ENCODE data around the gene MSTO1.
"Not testable (repeated sequence)": the region's sequence is repeated elsewhere in the genome, so short reads cannot be mapped to it uniquely, and the experiment has no call there.

The MSTO1 gene

DNA sequence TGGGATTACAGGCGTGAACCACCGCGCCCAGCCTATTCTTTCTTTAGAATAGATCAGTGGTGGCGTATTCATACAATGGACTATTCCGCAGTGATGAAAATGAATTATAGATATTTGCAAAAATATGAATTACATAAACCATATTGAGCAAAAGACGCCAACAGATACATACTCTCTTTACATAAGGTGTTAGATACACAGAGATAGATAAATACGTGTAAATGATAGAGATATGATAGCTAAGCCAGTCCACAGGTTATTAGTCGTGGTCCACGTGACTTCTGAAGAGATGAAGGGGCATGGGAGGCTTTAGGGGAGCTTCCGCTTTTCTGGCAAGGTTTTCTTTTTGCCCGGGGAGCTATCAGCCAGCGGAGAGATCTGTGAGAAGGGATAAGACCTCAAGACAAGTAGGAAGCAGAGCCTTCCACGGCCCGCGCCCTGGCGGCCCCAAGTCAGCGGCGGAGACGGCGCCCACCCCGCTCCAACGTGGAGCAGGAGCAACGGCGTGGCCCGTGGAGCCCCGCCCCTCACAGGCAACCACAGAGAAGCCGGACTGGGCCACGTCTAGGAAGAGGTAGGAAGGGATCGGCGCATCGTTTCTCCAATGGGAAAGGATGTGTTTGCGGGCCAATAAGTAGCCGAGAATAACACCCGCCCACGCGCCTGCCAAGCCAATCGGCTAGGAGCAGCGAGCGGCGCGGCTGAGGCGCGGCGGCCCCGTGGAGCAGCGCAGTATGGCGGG is at the start of gene MSTO1:
TSS of gene MSTO1 (plus strand) at position 704 of the 742 bp plus-strand sequence. CDS start at position 735, 31 bp downstream.
- peak; percentile 100 for DNase-seq

DNA sequence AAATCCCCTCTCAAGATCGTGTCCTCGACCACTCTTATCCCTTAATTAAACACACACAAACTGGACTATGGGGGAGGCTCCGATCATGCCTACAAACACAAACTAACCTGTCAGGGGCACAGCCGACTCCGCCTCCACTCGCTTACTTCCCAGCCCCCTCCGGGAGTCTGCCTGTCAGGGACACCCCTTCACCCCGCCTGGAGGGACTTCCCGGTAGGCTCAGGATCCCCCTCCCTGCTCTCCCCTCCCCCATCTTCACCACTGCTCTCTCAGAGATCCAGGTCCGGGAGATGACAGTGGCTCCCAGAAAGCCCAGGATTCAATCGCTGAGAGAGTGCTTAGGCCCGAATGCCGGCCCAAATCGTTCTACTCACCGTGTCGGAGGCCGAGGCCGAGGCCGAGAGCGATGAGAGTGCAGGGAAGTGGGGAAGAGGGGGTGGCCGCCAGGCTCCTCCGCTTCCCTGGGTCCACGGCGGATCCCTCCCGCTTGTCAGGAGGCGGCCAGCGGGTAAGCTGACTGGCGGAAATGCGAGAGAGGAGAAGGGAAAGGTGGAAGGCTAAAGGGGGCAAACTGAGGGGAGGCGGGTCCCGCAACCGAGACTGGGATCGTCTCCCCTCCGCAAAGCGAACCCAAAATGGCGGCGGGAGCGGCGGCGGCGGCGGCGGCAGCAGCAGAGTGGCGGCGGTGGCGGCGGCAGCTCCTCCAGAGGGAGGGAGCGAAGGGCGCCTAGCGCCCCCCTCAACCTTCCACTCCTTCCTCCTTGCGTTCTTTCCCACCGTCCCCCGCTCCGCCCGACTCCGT is 48.0 kb upstream of the MSTO1 start:
- not testable (repeated sequence) for DNase-seq

GRCh38 chr1:155562581-155563376 is 47.2 kb upstream of the MSTO1 start, which contains the start of gene ASH1L:
Gene ASH1L (minus strand): TSS chr1:155562803. CDS start chr1:155521519, 41,284 bp downstream.
- peak; percentile 96 for DNase-seq

DNA sequence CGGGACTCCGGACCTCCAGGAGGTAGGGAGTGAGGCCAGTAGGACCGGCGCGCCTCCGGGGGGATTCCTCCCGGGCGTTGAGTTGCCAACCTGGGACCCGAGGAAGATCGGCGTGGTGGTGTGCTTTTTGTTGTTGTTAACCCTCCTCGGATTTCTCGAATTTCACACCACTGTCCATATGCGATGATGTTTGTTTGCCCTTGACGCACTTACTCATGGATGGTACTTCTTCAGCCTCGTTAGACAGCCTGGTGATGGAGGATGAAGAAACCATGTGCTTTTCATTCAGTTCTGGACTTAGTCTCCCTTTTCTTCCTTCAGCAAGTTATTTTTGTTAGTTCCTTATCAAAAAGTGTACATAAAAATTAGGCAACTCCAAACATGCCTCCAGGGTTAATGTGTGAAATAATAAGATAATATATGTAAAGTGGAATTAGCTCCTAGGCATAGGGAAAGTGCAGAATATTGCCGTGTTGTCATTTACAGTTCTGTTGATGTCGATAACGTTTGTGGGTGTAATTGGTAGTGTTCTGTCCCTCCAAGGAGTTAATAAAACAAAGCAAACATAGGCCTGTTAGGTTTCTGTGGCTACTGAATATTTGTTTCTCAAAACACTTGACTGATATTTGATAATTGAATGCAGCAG is 46.5 kb upstream of the MSTO1 start:
- DNase-seq: not testable (repeated sequence)

GRCh38 chr1:155569988-155570592 is 39.9 kb upstream of the MSTO1 start:
- DNase-seq: no peak

GRCh38 chr1:155570593-155570990 is 39.4 kb upstream of the MSTO1 start:
- no peak for DNase-seq

- no peak for DNase-seq
Measured at GRCh38 chr1:155574077-155574476, 35.9 kb upstream of the MSTO1 start.

DNA sequence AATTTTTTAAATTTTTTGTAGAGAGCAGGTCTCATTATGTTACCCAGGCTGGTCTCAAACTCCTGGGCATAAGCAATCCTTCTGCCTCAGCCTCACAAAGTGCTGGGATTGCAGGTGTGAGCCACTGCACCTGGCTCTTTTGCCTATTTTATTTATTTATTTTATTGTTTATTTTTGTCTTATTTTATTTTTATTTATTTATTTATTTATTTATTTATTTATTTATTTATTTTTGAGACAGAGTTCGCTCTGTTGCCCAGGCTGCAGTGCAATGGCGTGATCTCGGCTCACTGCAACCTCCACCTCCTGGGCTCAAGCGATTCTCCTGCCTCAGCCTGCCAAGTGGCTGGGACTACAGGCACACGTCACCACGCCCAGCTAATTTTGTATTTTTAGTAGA is 34.4 kb upstream of the MSTO1 start:
- not testable (repeated sequence) for DNase-seq

- DNase-seq: not testable (repeated sequence)
Measured at GRCh38 chr1:155583846-155584245, 26.2 kb upstream of the MSTO1 start.

DNA sequence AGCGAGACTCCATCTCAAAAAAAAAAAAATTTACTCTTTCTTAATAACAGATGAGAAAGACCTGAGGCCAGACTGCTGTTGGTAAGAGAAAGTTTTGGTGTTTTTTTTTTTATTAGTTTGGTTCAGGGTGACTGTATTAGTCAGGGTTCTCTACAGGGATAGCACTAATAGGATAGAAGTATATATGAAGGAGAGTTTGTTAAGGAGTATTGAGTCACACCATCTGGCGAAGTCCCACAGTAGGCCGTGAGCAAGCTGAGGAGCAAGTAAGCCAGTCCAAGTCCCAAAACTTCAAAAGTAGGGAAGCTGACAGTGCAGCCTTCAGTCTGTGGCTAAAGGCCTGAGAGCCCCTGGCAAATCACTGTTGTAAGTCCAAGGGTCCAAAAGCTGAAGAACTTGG is 20.7 kb upstream of the MSTO1 start:
- DNase-seq: not testable (repeated sequence)

DNA sequence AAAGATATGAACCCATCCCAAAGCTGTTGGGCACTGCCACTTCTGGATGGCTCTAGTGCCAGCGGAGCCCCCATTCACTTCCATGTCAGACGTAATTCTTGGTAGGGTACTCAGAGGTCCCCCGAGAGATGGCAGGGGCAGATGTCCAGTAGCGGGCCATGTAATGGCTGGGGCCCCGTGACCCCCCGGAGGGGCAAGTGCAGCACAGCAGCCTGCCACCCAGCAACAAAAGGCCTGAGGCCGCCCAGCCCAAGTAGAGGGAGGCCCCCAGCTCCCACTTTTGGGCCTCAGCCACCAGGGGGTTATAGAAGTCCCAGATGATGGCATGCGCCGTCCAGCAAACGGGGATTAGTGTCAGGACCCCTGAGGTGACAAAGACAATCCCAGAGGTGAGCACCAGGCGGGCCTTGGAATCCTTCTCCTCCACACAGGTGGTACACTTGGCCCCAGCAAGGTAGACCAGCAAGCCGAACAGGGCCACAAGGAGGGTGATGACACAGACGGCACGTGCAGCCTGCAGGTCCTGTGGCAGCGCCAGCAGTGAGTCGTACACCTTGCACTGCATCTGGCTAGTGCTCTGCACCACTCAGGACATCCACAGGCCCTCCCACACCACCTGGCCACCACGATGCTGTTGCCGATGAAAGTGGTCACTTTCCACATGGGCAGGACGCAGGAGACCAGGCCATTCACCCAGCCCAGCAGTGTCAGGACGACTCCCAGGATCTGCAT is 19.3 kb upstream of the MSTO1 start:
- DNase-seq: not testable (repeated sequence)

- peak; percentile 84 for DNase-seq
Measured at GRCh38 chr1:155591770-155592169, 18.2 kb upstream of the MSTO1 start.

- DNase-seq: peak; percentile 63
Measured at GRCh38 chr1:155595877-155596474, 14.0 kb upstream of the MSTO1 start.

DNA sequence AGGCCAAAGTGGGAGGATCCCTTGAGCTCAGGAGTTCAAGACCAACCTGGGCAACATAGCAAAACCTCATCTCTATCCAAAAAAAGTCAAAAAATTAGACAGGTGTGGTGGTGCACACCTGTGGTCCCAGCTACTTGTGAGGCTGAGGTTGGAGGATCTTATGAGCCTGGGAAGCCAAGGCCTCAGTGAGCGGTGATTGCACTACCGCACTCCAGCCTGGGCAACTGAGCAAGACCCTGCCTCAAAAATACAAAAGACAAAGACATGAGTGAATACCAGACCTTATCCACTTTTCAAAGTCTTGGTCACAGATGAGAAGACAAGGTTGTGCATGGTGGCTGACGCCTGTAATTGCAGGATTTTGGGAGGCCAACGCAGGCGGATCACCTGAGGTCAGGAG is 13.2 kb upstream of the MSTO1 start:
- no peak for DNase-seq

DNA sequence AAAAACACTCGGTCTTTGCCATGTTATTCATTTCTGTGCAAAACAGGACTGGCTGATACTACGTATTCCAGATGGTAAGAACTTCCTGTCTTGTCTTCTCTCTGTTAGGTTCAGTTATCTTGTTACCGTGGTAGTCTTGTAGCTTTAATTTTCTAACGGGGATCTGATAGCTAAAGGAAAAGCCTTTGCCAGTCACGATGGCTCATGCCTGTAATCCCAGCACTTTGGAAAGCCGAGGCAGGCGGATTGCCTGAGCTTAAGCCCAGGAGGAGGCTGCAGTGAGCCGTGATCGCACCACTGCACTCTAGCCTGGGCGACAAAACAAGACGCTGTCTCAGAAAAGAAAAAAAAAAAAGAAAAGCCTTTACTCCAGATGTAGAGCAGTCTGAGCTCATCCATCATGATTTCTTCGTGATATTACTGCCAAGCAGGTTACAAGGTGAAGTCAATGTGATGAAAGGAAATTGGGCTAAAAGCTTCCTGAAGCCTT is 11.1 kb upstream of the MSTO1 start:
- DNase-seq: no peak

DNA sequence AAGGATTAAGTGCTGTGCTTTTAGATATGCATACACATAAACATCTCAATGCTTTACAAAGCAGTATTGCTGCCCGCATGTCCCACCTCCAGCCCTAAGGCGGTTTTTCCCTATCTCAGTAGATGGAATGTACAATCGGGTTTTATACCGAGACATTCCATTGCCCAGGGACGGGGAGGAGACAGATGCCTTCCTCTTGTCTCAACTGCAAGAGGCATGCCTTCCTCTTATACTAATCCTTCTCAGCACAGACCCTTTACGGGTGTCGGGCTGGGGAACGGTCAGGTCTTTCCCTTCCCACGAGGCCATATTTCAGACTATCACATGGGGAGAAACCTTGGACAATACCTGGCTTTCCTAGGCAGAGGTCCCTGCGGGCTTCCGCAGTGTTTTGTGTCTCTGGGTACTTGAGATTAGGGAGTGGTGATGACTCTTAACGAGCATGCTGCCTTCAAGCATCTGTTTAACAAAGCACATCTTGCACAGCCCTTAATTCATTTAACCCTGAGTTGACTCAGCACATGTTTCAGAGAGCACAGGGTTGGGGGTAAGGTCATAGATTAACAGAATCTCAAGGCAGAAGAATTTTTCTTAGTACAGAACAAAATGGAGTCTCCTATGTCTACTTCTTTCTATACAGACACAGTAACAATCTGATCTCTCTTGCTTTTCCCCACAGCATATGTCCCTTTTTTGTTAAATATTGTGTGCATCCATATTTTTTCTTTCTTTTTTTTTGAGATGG is 10.0 kb upstream of the MSTO1 start:
- not testable (repeated sequence) for DNase-seq

DNA sequence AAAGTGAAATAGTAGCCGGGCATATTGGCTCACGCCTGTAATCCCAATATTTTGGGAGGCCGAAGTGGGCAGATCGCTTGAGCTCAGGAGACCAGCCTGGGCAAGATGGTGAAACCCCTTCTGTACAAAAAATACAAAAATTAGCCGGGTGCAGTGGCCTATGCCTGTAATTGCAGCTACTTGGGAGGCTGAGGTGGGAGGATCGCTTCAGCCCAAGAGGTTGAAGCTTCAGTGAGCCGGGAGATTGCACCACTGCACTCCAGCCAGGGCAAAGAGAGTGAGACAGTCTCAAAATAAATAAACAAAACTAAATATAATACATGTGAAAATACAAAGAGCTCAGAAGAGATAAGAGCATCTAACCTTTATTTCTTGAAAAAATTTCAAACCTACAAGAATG is 2.3 kb upstream of the MSTO1 start:
- no peak for DNase-seq

DNA sequence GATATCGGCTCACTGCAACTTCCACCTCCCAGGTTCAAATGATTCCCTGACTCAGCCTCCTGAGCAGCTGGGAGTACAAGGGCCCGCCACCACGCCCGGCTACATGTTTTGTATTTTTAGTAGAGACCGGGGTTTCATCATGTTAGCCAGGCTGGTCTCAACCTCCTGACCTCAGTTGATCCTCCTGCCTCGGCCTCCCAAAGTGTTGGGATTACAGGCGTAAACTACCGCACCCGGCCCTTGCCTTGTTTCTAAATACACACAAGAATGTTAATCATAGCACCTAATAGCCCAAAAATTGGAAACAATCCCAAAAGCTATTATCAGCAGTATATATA is 1.2 kb upstream of the MSTO1 start:
- no peak for DNase-seq

DNA sequence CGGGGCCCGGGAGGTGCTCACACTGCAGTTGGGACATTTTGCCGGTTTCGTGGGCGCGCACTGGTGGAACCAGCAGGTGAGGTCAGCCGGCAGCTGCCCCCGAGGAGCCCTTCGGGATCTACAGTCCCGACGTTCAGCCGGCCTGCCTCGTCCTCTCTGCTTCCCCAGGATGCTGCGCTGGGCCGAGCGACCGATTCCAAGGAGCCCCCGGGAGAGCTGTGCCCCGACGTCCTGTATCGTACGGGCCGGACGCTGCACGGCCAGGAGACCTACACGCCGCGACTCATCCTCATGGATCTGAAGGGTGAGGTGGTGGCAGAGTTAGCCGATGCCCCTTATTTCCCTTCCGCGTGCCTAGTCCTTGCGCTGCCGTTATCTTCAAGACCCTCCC is 234 bp downstream of the MSTO1 start:
- not testable (repeated sequence) for DNase-seq

DNA sequence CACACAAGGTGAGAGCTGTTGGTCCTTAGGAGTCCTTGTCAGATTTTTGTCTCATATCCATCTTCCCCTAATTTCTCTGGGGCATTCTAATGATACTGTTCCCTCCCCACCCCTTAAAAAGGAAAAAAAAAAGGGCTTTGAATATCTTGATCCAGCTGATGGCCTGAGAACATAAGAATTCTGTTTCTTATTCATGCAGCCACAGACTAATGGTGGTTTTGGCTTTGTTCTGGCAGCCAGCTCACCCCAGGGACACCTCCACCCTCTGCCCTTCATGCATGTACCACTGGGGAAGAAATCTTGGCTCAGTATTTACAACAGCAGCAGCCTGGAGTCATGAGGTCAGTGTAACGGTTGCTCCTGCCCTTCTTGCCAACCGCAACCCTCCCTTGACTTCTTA is 3.2 kb downstream of the MSTO1 start:
- not testable (repeated sequence) for DNase-seq

Measured in NCI-H1694 (cell line).